Spleen (tissue), 11 donors: Measurements from ENCODE around the gene EPN2. TPM values are rescaled to one million over a fixed set of nuclear protein-coding genes. Genes with fewer than 3 reads are reported as not detected.

Experiments used
- DNase-seq: peaks from one replicate; pipeline ENCODE4 v3.0.0-alpha.2; 2020
- H3K27ac ChIP-seq, 8 donors: fragments of 200-600 bp; sonication (generic) in 7 of 8; 1 replicate in 4 of 8; 2 replicates in 4 of 8; pipeline versions ENCODE4 v1.5.0 to v1.8.0; 2016 to 2021; ENCODE audit warnings: inconsistent platforms in 4 of 8, mild to moderate bottlenecking in 4 of 8, moderate library complexity in 1 of 8
- H3K27me3 ChIP-seq, 7 donors: fragments of 200-600 bp; sonication (generic) in 6 of 7; replicated peaks in 1 of 7; 1 replicate in 4 of 7; 2 replicates in 3 of 7; pipeline versions ENCODE4 v1.5.0 to v1.8.0; 2016 to 2021; ENCODE audit warnings: inconsistent platforms in 3 of 7, mild to moderate bottlenecking in 1 of 7
- H3K36me3 ChIP-seq, 6 donors: fragments of 200-600 bp; sonication (generic) in 5 of 6; 1 replicate in 4 of 6; 2 replicates in 2 of 6; pipeline versions ENCODE4 v1.5.0 to v1.8.0; 2016 to 2021; ENCODE audit warnings: inconsistent platforms in 2 of 6
- H3K4me1 ChIP-seq, 6 donors: fragments of 200-600 bp; sonication (generic) in 5 of 6; 1 replicate in 3 of 6; 2 replicates in 3 of 6; pipeline versions ENCODE4 v1.5.0 to v1.8.0; 2016 to 2021; ENCODE audit warnings: inconsistent platforms in 3 of 6
- H3K4me3 ChIP-seq, 8 donors: fragments of 200-600 bp; sonication (generic) in 7 of 8; 1 replicate in 4 of 8; 2 replicates in 4 of 8; pipeline versions ENCODE4 v1.5.0 to v1.8.0; 2016 to 2021; ENCODE audit warnings: inconsistent platforms in 4 of 8, mild to moderate bottlenecking in 4 of 8, moderate library complexity in 2 of 8
- H3K9me3 ChIP-seq, 8 donors: fragments of 200-600 bp; sonication (generic) in 7 of 8; 1 replicate in 4 of 8; 2 replicates in 4 of 8; pipeline versions ENCODE4 v1.5.0 to v1.8.0; 2016 to 2021; ENCODE audit warnings: inconsistent platforms in 4 of 8
- POLR2A ChIP-seq, 3 donors: fragments of 450-650 bp; IDR thresholded peaks; one replicate each; pipeline ENCODE4 v1.5.1; 2017; ENCODE audit warnings: antibody characterized with exemption in 3 of 3, mild to moderate bottlenecking in 1 of 3
- POLR2AphosphoS5 ChIP-seq, 3 donors: sonication (generic); formaldehyde crosslinking; IDR thresholded peaks; one replicate each; pipeline ENCODE4 v1.5.1; 2017; ENCODE audit warnings: antibody characterized with exemption in 3 of 3
- WGBS, 5 donors: extraction: QIAGEN DNeasy Blood & Tissue Kit in 3 of 5; methylation state at CpG; one replicate each; pipeline versions ENCODE4 v1.1.5 to v1.1.7; 2013 to 2018; 5-methylcytosine and 5-hydroxymethylcytosine counted together
- intact Hi-C: fragments of 100-400 bp; cut with DNase I; formaldehyde crosslinking; loops from one replicate; pipeline ENCODE4 v1.15.0; 2023; ENCODE audit warnings: low total_unique reads
- polyA plus RNA-seq, 3 donors: library from polyadenylated mRNA; stranded (reverse); fragments of 200-250 nt; gene quantifications; one replicate each; pipeline ENCODE4 v1.2.1, GENCODE V29; 2013
- total RNA-seq, 7 donors: library from RNA; depleted of rRNA in 3 of 7; stranded (reverse); fragments of >200 nt in 3 of 7; fragmentation: NEBNext Ultra II Directional in 4 of 7; extraction: Animal tissue kit (Norgen Biotek cat#: 25700) in 4 of 7; gene quantifications; one replicate each; pipeline versions ENCODE4 v1.1.0 to v1.2.1, GENCODE V29; 2016 to 2021
- TF ChIP-seq, protein P1 (sequence below), 11 experiments: fragments of 200-600 bp in 7 of 11; fragments of 450-650 bp in 4 of 11; sonication (generic) in 4 of 11; IDR thresholded peaks in 8 of 11; conservative IDR thresholded peaks in 3 of 11; 1 replicate in 7 of 11; 2 replicates in 4 of 11; pipeline versions ENCODE4 v1.4.0 to v1.8.0; 2016 to 2021; ENCODE audit warnings: antibody characterized with exemption in 11 of 11, inconsistent platforms in 4 of 11, mild to moderate bottlenecking in 1 of 11
- donor health status: healthy with polysubstance abuse.
- donor health status: DM: no; HTN: no; CAD: no; lungs with moderate emphysema.
- donor health status: DM: no; HTN: no; CAD: no.
- donor health status: Bipolar disorder and iron deficiency.
- donor health status: healthy.
- donor health status: DM: no; HTN: no; CAD: no.
- donor health status: DM: yes; HTN: yes; CAD: no.

EPN2 gene
- total and polyA plus RNA-seq, 10 donors = 5.4 to 59.6 (median 31.5) TPM

DNA sequence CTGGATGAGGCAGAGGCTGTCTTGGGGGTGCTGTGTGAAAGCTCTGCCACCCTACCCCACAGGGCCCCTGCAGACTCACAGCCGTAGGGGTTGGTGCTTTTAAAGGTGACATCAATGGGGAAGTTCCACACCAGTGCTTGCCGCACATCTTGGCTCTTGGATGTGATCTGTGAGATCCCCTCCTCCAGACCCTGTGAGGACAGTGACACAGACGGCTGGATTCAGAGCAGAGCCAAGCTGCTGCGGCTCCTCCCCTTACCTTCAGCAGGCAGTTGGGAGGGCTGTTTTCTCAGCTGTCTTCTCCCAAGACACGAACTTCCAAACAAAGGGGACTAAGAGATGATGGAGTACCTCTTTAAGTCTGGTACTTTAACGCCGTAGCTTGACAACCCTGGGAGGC, 120.6 kb downstream of the EPN2 start:
- Histone ChIP-seq H3K27ac (no peak overlapping the region), H3K4me3 (no peak overlapping the region), H3K36me3 (no peaks in the 10 kb centered on the region), H3K9me3 (no peaks in the 10 kb centered on the region), H3K4me1 (peaks cover 6 to 12% (median 10%) of the 10 kb centered on the region in 6 donors), H3K27me3 (peaks cover 0 to 7% (median 0%) of the 10 kb centered on the region in 7 donors)
- no peak for DNase-seq
- TF ChIP-seq POLR2A (IDR thresholded peaks at IDR 0.05) (no peak), POLR2AphosphoS5 (IDR thresholded peaks at IDR 0.05) (no peak)
- TF ChIP-seq, protein P1, sequence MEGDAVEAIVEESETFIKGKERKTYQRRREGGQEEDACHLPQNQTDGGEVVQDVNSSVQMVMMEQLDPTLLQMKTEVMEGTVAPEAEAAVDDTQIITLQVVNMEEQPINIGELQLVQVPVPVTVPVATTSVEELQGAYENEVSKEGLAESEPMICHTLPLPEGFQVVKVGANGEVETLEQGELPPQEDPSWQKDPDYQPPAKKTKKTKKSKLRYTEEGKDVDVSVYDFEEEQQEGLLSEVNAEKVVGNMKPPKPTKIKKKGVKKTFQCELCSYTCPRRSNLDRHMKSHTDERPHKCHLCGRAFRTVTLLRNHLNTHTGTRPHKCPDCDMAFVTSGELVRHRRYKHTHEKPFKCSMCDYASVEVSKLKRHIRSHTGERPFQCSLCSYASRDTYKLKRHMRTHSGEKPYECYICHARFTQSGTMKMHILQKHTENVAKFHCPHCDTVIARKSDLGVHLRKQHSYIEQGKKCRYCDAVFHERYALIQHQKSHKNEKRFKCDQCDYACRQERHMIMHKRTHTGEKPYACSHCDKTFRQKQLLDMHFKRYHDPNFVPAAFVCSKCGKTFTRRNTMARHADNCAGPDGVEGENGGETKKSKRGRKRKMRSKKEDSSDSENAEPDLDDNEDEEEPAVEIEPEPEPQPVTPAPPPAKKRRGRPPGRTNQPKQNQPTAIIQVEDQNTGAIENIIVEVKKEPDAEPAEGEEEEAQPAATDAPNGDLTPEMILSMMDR (IDR thresholded peaks at IDR 0.05 in 8 of 11, conservative IDR thresholded peaks at IDR 0.05 in 3 of 11) = no peak
- 85 to 90% (median 87%) methylated on average over 7 of the region's 7 CpGs for whole genome bisulfite sequencing, 5 donors
- intact Hi-C loops = no loop called here

DNA sequence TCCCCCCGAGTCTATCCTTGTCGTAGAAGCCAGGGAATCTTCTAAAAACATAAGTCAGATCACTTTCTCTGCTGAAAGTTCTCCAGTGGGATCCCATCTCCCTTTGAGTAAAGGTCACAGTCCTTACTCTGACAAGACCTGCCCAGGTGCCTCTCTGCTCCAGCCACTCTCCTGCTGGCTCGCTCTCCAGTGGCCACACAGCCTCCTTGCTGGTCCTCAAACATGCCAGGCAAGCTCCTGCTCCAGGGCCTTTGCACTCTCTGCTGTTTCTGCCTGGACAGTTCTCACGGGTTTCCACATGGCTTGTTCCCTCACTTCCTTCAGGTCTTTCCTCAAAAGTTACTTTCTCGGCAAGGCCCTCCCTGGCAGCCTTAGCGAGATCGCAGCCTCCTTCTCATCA, 122.0 kb downstream of the EPN2 start:
- TF ChIP-seq, protein P1 (IDR thresholded peaks at IDR 0.05 in 8 of 11, conservative IDR thresholded peaks at IDR 0.05 in 3 of 11) = no peak
- TF ChIP-seq POLR2AphosphoS5 (IDR thresholded peaks at IDR 0.05) (no peak), POLR2A (IDR thresholded peaks at IDR 0.05) (no peak)
- intact Hi-C loops = no loop called here
- peaks cover 6 to 19% (median 16%) of the 10 kb centered on the region in 6 donors for H3K4me1 ChIP-seq
- no peaks in the 10 kb centered on the region for H3K36me3 ChIP-seq
- H3K27ac ChIP-seq = no peak overlapping the region
- WGBS, 5 donors = 84 to 90% (median 85%) methylated on average over 7 of the region's 7 CpGs
- DNase-seq = peak; percentile 51
- no peak overlapping the region for H3K4me3 ChIP-seq
- peaks cover 0 to 7% (median 0%) of the 10 kb centered on the region in 7 donors for H3K27me3 ChIP-seq
- H3K9me3 ChIP-seq = no peaks in the 10 kb centered on the region

DNA sequence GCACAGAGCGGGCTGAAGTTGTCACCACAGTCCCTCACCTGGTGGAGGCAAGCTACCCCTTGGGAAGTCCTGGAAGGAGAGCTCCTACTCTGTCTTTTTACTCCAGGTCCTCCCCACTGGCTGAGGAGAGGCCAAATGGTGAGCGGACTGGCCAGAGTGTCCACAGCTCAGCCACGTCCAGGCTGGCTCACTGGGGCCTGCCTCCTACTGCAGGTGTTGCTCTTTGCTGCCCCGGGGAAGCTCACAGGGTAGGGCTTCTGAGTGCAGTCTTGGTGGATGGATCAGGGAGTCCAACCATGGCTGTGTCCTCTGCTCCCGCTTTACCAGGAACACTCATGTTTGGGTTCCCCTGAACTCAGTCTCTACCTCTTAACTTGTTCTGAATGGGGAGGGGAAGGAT, 122.7 kb downstream of the EPN2 start:
- peak; percentile 36 for DNase-seq
- no peaks in the 10 kb centered on the region for H3K9me3 ChIP-seq
- H3K27me3 ChIP-seq = peaks cover 0 to 7% (median 0%) of the 10 kb centered on the region in 7 donors

DNA sequence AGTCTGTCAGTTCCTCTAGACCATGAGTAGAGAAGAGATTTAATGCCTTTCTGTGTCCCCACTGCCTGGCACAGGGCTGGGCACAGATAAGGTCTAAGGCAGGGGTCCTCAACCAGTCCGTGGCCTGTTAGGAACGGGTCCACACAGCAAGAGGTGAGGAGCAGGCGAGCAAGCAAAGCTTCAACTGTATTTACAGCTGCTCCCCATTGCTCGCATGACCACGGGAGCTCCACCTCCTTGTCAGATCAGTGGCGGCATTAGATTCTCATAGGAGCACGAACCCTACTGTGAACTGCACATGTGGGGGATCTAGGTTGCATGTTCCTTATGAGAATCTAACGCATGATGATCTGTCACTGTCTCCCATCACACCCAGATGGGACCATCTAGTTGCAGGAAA, 123.6 kb downstream of the EPN2 start:
- intact Hi-C loops = no loop called here
- no peak for TF ChIP-seq POLR2A (IDR thresholded peaks at IDR 0.05)
- no peak for TF ChIP-seq POLR2AphosphoS5 (IDR thresholded peaks at IDR 0.05)
- TF ChIP-seq, protein P1 (IDR thresholded peaks at IDR 0.05 in 8 of 11, conservative IDR thresholded peaks at IDR 0.05 in 3 of 11) = no peak
- DNase-seq = peak; percentile 67
- H3K4me1 ChIP-seq = peaks cover 6 to 19% (median 16%) of the 10 kb centered on the region in 6 donors
- no peak overlapping the region for H3K27ac ChIP-seq
- H3K27me3 ChIP-seq = peaks cover 0 to 7% (median 0%) of the 10 kb centered on the region in 7 donors
- no peaks in the 10 kb centered on the region for H3K36me3 ChIP-seq
- H3K4me3 ChIP-seq = no peak overlapping the region
- 87 to 95% (median 91%) methylated on average over 8 of the region's 8 CpGs for WGBS, 5 donors
- H3K9me3 ChIP-seq = no peaks in the 10 kb centered on the region

More for the DNA sequence above, 122.7 kb downstream of the EPN2 start:
- Histone ChIP-seq H3K27ac (no peak overlapping the region), H3K4me1 (peaks cover 6 to 19% (median 16%) of the 10 kb centered on the region in 6 donors), H3K4me3 (no peak overlapping the region), H3K36me3 (no peaks in the 10 kb centered on the region)
- intact Hi-C loops = no loop called here
- WGBS, 5 donors = 90 to 100% (median 92%) methylated on average over 3 to 5 of the region's 5 CpGs
- TF ChIP-seq POLR2A (IDR thresholded peaks at IDR 0.05) (no peak), POLR2AphosphoS5 (IDR thresholded peaks at IDR 0.05) (no peak)
- TF ChIP-seq, protein P1 (IDR thresholded peaks at IDR 0.05 in 8 of 11, conservative IDR thresholded peaks at IDR 0.05 in 3 of 11) = no peak
